HT-29 (cell line): ENCODE data around the gene CENPVL1. TPM values are rescaled to one million over a fixed set of nuclear protein-coding genes. Genes with fewer than 3 reads are reported as not detected.

Source experiments
- total RNA-seq: library from RNA; depleted of rRNA; stranded (reverse); fragments of >200 nt; shearing (Covaris generic); gene quantifications from 2 replicates; pipeline ENCODE4 v1.2.3, GENCODE V29; 2014; rRNA removed

The CENPVL1 gene
- total RNA-seq, 1 experiment from 2014 or later: not detected

Other genes with a start within 250 kb of the CENPVL1 start
- gene NUDT11, start 213.9 kb upstream of the CENPVL1 start, total RNA-seq: not detected in 2 replicates
- gene CENPVL3, start 91.6 kb upstream of the CENPVL1 start, total RNA-seq: not detected in 2 replicates
- not detected in 2 replicates for gene CENPVL2, start 27.7 kb upstream of the CENPVL1 start, total RNA-seq
- gene GSPT2, start 32.9 kb downstream of the CENPVL1 start, total RNA-seq: not detected in 2 replicates
- gene MAGED1, start 183.1 kb downstream of the CENPVL1 start, total RNA-seq: 58.1 and 69.0 TPM in 2 replicates